Karpas-422 (cell line): Measurements from ENCODE around the gene ZNF878. TPM values are rescaled to one million over a fixed set of nuclear protein-coding genes. Genes with fewer than 3 reads are reported as not detected.

Experiments
- DNase-seq: peaks from one replicate; pipeline ENCODE4 v3.0.0-alpha.2; 2015
- H2AFZ ChIP-seq: fragments of 200-600 bp; sonication (generic); 2 replicates; pipeline ENCODE4 v1.6.1; 2014; ENCODE audit warnings: antibody characterized with exemption, low read length, mixed read lengths
- H3K27ac ChIP-seq: fragments of 200-600 bp; sonication (generic); 2 replicates; pipeline ENCODE4 v1.5.1; 2014; ENCODE audit warnings: mild to moderate bottlenecking, low read length, moderate library complexity
- H3K27me3 ChIP-seq: fragments of 200-600 bp; sonication (generic); 2 replicates; pipeline ENCODE4 v1.6.1; 2014; ENCODE audit warnings: low read length, mixed read lengths
- H3K36me3 ChIP-seq: fragments of 200-600 bp; sonication (generic); 2 replicates; pipeline ENCODE4 v1.6.1; 2014; ENCODE audit warnings: low read length, mixed read lengths; ENCODE audit not compliant: insufficient read depth
- H3K4me1 ChIP-seq: fragments of 200-600 bp; sonication (generic); 2 replicates; pipeline ENCODE4 v1.6.1; 2014; ENCODE audit warnings: mild to moderate bottlenecking, low read length, mixed read lengths
- H3K4me2 ChIP-seq: fragments of 200-600 bp; sonication (generic); 2 replicates; pipeline ENCODE4 v1.6.1; 2014; ENCODE audit warnings: low read length, low read depth, mild to moderate bottlenecking; ENCODE audit not compliant: poor library complexity, severe bottlenecking
- H3K4me3 ChIP-seq: fragments of 200-600 bp; sonication (generic); 2 replicates; pipeline ENCODE4 v1.5.1; 2014; ENCODE audit warnings: mild to moderate bottlenecking, antibody characterized with exemption, low read length, mixed read lengths
- H3K79me2 ChIP-seq: fragments of 200-600 bp; sonication (generic); 2 replicates; pipeline ENCODE4 v1.6.1; 2014; ENCODE audit warnings: mild to moderate bottlenecking, low read length, mixed read lengths
- H3K9ac ChIP-seq: fragments of 200-600 bp; sonication (generic); 2 replicates; pipeline ENCODE4 v1.6.0; 2014; ENCODE audit warnings: low read length
- H3K9me2 ChIP-seq: fragments of 200-600 bp; sonication (generic), shearing (Covaris generic); replicated peaks from 2 replicates; pipeline ENCODE4 v1.6.0; 2014; ENCODE audit warnings: mild to moderate bottlenecking, low read length, moderate library complexity; ENCODE audit not compliant: insufficient read depth
- H3K9me3 ChIP-seq: fragments of 300-700, 200-600 bp; sonication (generic); 2 replicates; pipeline ENCODE4 v1.6.1; 2014; ENCODE audit warnings: low read length, mixed read lengths
- H4K20me1 ChIP-seq: fragments of 200-600 bp; sonication (generic); 2 replicates; pipeline ENCODE4 v1.6.1; 2014; ENCODE audit warnings: mild to moderate bottlenecking, antibody characterized with exemption, low read length, low read depth; ENCODE audit not compliant: insufficient read depth
- total RNA-seq: library from RNA; depleted of rRNA; stranded (reverse); fragments of >200 nt; shearing (Covaris generic); gene quantifications from 2 replicates; pipeline ENCODE4 v1.2.3, GENCODE V29; 2014; ENCODE audit warnings: low replicate concordance

Gene ZNF878
- total RNA-seq, 1 experiment from 2014 or later, result 0.71 TPM

- Histone ChIP-seq H2AFZ (peak overlapping the region; percentile 91), H3K79me2 (no peaks in the 10 kb centered on the region), H3K9me3 (peaks cover 3% of the 10 kb centered on the region; the same call in 1 of the 2 replicates), H3K4me3 (peak overlapping the region; percentile 80), H3K9me2 (no peaks in the 10 kb centered on the region), H4K20me1 (no peaks in the 10 kb centered on the region), H3K9ac (peak overlapping the region; percentile 81), H3K4me1 (peaks cover 11% of the 10 kb centered on the region), H3K27me3 (no peaks in the 10 kb centered on the region), H3K27ac (no peak overlapping the region), H3K4me2 (peak overlapping the region; percentile 90), H3K36me3 (peaks cover 4% of the 10 kb centered on the region)
- DNase-seq, result no peak
Measured at GRCh38 chr19:12052091-12052496, 667 bp downstream of the ZNF878 start.

DNA sequence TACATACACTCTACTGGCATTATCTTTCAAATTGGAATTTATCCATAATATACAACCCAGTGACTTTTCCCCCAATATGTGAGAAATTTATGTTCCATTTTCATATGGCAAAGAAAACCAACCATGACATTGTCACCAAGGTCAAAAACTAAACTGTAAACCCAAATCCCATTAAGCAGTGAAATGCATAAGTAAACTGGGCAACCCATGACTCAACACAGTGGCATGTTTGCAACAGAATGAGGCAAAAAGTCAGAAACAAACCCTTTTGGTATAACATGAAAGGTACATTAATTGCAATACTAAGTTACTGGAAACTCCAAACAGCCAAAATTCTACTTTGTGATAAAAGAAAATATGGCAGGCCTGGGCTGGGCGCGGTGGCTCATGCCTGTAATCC lies 4.9 kb downstream of the ZNF878 start:
- no peak overlapping the region for H3K4me2 ChIP-seq

GRCh38 chr19:12043752-12044422 lies 8.9 kb downstream of the ZNF878 start:
- H3K9ac ChIP-seq, result no peak overlapping the region
- no peaks in the 10 kb centered on the region for H3K79me2 ChIP-seq
- H3K36me3 ChIP-seq, result peaks cover 28% of the 10 kb centered on the region

More for the DNA sequence above, 4.9 kb downstream of the ZNF878 start:
- Histone ChIP-seq H3K27me3 (no peaks in the 10 kb centered on the region), H3K27ac (no peak overlapping the region), H3K9me2 (no peaks in the 10 kb centered on the region), H2AFZ (no peak overlapping the region), H3K79me2 (no peaks in the 10 kb centered on the region), H3K9me3 (peaks cover 32% of the 10 kb centered on the region), H3K4me3 (no peak overlapping the region), H4K20me1 (no peaks in the 10 kb centered on the region), H3K4me1 (peaks cover 6% of the 10 kb centered on the region), H3K36me3 (peaks cover 28% of the 10 kb centered on the region), H3K9ac (no peak overlapping the region)
- DNase-seq, result no peak

DNA sequence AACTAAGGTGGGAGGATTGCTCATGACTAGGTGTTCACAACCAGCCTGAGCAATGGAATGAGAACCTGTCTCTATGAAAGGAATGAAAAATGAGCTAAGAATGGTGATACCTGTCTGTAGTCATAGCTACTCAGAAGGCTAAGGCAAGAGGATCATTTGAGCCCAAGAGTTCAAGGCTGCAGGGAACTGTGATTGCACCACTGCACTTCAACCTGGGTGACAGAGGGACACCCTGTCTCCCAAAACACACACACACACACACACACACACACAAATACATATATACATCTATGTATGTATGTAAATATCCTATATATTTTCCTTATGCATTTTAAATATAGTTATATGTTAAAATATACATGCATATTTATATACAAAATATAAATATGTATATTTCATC lies 9.9 kb downstream of the ZNF878 start:
- no peaks in the 10 kb centered on the region for H3K9me2 ChIP-seq
- no peak overlapping the region for H3K9ac ChIP-seq
- peaks cover 34% of the 10 kb centered on the region for H3K9me3 ChIP-seq
- H3K4me3 ChIP-seq, result no peak overlapping the region
- no peaks in the 10 kb centered on the region for H3K4me1 ChIP-seq
- H3K36me3 ChIP-seq, result peaks cover 27% of the 10 kb centered on the region
- no peak overlapping the region for H2AFZ ChIP-seq
- H3K4me2 ChIP-seq, result no peak overlapping the region
- no peaks in the 10 kb centered on the region for H3K27me3 ChIP-seq
- DNase-seq, result no peak
- H3K79me2 ChIP-seq, result no peaks in the 10 kb centered on the region
- no peaks in the 10 kb centered on the region for H4K20me1 ChIP-seq
- H3K27ac ChIP-seq, result no peak overlapping the region

More at GRCh38 chr19:12043752-12044422, 8.9 kb downstream of the ZNF878 start:
- Histone ChIP-seq H3K4me3 (no peak overlapping the region), H3K27me3 (no peaks in the 10 kb centered on the region), H3K9me2 (no peaks in the 10 kb centered on the region), H3K4me1 (no peaks in the 10 kb centered on the region), H4K20me1 (no peaks in the 10 kb centered on the region), H2AFZ (no peak overlapping the region), H3K9me3 (peaks cover 34% of the 10 kb centered on the region), H3K27ac (no peak overlapping the region), H3K4me2 (no peak overlapping the region)
- DNase-seq, result no peak

GRCh38 chr19:12035220-12036172 lies 17.3 kb downstream of the ZNF878 start, which contains the start of gene ZNF433:
ZNF433 (minus strand) TSS chr19:12035679; CDS start chr19:12035539, 140 bp downstream.
- Histone ChIP-seq H4K20me1 (no peaks in the 10 kb centered on the region), H3K79me2 (peaks cover 10% of the 10 kb centered on the region), H3K9me3 (no peaks in the 10 kb centered on the region), H3K4me1 (peaks cover 28% of the 10 kb centered on the region), H2AFZ (peak within 1 kb of the TSS; percentile 85), H3K4me3 (peak within 1 kb of the TSS; percentile 86), H3K9me2 (no peaks in the 10 kb centered on the region), H3K27me3 (no peaks in the 10 kb centered on the region), H3K36me3 (no peaks in the 10 kb centered on the region), H3K4me2 (peak within 1 kb of the TSS; percentile 75), H3K27ac (no peak within 1 kb of the TSS), H3K9ac (peak within 1 kb of the TSS; percentile 81)
- peak; percentile 95 for DNase-seq

GRCh38 chr19:12034620-12035019 lies 18.1 kb downstream of the ZNF878 start:
- H3K9ac ChIP-seq, result peak overlapping the region; percentile 81

GRCh38 chr19:12034198-12034597 lies 18.6 kb downstream of the ZNF878 start:
- Histone ChIP-seq H3K79me2 (peaks cover 10% of the 10 kb centered on the region), H3K9me2 (no peaks in the 10 kb centered on the region), H3K4me1 (peaks cover 28% of the 10 kb centered on the region), H3K4me3 (peak overlapping the region; percentile 86; the same call in 1 of the 2 replicates), H4K20me1 (no peaks in the 10 kb centered on the region), H3K36me3 (no peaks in the 10 kb centered on the region), H3K27me3 (no peaks in the 10 kb centered on the region), H3K9me3 (no peaks in the 10 kb centered on the region), H3K27ac (no peak overlapping the region), H2AFZ (no peak overlapping the region), H3K4me2 (peak overlapping the region; percentile 75), H3K9ac (peak overlapping the region; percentile 81; the same call in 1 of the 2 replicates)
- no peak for DNase-seq

More at GRCh38 chr19:12034620-12035019, 18.1 kb downstream of the ZNF878 start:
- peak overlapping the region; percentile 86 for H3K4me3 ChIP-seq
- no peak overlapping the region for H3K27ac ChIP-seq
- H3K9me2 ChIP-seq, result no peaks in the 10 kb centered on the region
- H4K20me1 ChIP-seq, result no peaks in the 10 kb centered on the region
- no peaks in the 10 kb centered on the region for H3K36me3 ChIP-seq
- H3K9me3 ChIP-seq, result no peaks in the 10 kb centered on the region
- no peak for DNase-seq
- H3K27me3 ChIP-seq, result no peaks in the 10 kb centered on the region
- H2AFZ ChIP-seq, result no peak overlapping the region
- peaks cover 10% of the 10 kb centered on the region for H3K79me2 ChIP-seq
- H3K4me1 ChIP-seq, result peaks cover 28% of the 10 kb centered on the region
- H3K4me2 ChIP-seq, result peak overlapping the region; percentile 75

DNA sequence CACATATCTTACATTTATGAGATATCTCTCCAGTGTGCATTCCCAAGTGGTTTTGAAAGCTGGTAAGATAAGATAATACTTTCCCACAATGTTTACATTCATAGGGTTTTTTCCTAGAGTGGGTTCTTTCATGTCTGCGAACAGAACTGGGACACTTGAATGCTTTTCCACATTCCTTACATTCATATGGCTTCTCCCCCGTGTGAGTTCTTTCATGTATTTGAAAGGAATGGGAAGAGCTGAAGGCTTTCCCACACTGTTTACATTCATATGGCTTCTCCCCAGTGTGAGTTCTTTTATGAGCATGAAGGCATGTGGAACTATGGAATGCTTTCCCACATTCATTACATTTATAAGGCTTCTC lies 37.0 kb downstream of the ZNF878 start:
- H3K36me3 ChIP-seq, result peaks cover 68% of the 10 kb centered on the region
- peaks cover 45% of the 10 kb centered on the region for H3K9me3 ChIP-seq
- no peak overlapping the region for H3K27ac ChIP-seq
- no peaks in the 10 kb centered on the region for H3K9me2 ChIP-seq
- no peak overlapping the region for H3K4me3 ChIP-seq
- no peaks in the 10 kb centered on the region for H3K27me3 ChIP-seq
- H3K4me1 ChIP-seq, result no peaks in the 10 kb centered on the region
- no peak overlapping the region for H3K4me2 ChIP-seq
- H3K9ac ChIP-seq, result no peak overlapping the region
- peaks cover 24% of the 10 kb centered on the region; the same call in 1 of the 2 replicates for H3K79me2 ChIP-seq
- H4K20me1 ChIP-seq, result no peaks in the 10 kb centered on the region
- DNase-seq, result peak; percentile 48
- H2AFZ ChIP-seq, result no peak overlapping the region
